Bone marrow (tissue), 2 donors: Measurements from ENCODE around the gene CACNA1F.
"Not testable (repeated sequence)": the region's sequence is repeated elsewhere in the genome, so short reads cannot be mapped to it uniquely, and the experiment has no call there.

Experiments used
- DNase-seq, 2 donors: peaks; one replicate each; lab custom pipeline; 2025; lab: John Stamatoyannopoulos, UW

Gene CACNA1F

DNA sequence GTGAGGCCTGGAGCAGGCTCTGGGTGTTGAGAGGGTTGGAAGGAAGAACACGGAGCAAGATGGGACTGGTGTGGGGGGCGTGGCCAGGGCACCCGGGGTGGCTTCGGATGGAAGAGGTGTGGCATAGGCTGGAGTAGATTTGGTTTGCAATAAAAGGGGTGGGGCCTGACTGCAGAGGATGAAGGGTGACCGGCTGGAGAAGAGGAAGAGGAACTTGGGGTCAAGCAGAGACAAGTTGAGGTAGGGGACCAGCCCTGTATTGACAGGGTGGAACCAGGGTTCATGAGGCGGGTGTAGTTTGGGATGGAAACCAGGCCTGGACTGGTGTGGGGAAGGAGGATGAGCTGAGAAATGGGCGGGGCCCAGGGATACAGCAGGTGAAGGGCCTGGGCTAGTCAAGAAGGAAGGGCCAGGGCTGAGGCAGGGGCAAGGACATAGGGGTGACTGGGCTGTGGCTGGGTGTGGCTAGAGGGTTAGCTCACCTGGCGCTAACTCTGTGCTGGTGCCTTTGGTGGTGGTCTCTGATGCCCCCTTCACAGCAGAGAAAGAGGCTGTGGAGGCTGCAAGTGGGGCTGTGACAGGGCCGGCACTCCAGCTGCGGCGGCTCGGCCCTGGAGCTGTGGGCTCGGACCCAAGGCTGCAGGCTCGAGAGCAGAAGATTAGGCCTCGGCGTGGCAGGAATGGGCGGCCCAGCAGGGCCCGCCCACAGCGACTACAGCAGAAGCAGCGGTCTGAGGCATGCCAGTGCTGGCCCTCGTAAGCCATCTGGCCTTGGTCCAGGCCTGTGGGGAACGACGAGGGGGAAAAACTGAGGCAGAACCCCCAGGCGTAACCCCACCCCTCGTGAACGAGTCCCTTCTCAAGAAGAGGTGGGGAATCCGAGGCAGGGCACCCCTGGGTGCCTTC is 56.5 kb downstream of the CACNA1F start:
- peak in 1 of 2 donors; percentile 2 for DNase-seq

DNA sequence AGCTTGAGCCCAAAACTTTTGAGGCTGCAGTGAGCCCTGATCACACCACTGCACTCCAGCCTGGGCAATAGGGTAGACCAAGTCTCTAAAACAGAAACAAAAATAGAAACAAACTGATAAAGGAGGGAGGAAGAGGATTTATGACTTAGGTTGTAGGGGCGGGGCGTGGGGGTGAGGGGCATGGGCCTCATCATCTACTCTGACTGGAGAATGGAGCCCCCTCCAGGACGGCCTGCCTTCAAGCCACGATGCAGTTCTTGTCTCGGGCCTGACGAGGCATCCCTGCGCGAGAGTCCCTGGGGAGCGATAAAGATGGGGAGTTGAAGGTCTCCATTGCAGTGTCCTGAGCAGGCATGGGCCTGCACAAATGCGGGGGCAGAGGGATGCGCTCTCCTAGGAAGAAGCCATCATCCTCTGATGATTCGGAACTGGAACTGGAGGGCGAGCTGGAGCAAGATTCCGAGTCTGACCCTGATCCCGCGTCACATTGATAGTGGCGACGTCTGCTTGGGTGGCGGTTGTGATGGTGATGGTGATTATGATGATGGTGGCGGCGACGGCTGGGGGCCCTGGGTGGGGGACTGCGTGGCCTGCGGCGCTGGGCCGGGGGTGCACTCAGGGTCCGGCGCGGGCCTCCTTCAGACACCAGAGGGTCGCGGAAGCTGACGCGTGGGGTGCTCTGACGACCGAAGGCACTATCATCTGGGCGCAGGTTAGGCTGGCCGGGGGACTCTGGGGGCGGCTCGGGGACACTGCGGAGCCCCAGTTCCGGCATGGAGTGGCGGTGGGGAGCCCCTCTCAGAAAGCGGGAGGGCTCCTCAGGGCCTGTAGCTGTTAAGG is 57.5 kb downstream of the CACNA1F start:
- DNase-seq = no peak

DNA sequence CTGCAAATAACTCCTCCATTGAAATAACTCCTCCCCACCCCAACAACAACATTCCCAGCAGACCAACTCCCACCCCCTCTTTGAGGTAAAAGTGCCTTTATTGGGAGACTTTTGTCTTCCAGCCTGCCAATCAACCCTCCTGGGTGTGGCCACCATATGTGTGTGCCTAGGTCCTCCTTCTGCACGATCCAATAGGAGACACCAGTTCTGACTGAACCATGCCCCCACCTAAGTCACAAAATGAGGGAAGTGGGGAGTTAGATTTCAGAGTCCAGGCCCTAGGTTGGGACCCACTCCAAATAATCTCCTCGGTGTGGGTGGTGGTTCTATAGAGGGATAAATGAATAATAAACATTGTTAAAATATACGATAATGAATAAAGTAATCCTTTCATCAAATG is 58.4 kb downstream of the CACNA1F start:
- DNase-seq = no peak

DNA sequence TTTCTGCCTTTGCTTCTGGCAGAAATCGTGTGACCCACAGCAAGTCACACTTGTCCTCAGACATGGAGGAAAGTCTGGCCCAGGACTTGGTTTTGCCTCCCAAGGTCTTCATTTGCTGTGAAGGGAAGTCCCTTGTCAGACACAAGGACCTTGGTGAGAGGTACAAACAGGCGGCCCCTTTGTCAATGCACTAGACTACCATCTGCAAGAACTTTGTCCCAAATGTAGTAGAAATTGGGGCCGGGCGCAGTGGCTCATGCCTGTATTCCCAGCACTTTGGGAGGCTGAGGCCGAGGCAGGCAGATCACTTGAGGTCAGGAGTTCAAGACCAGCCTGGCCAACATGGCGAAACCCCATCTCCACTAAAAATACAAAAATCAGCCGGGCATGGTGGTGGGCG is 59.6 kb downstream of the CACNA1F start:
- DNase-seq = not testable (repeated sequence)

DNA sequence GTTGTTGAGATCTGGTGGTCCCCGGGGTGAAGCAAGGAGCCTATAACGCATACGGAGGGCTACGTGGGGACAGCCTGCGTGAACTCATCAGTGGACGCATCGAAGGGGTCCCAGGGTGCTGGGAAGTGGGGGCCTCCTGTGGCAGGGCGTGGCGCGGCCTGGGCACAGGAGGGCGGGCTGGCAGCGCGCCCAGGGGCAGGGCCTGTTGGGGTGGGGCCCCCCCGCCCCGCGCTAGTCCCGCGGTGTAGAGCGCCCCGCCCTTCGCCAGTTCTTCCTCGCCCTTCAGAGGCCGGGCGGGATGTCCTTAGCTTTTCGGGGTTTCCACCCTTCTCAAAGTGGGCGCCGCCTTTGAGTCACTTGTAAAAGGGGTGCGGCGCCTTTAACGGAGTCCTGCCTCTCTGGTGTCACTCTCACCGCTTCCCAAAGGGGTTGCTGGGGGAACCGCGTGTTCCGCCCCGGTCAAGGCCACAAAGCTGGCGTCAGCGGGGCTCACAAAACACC is 60.8 kb downstream of the CACNA1F start:
- DNase-seq = peak; percentile 15 to 41

DNA sequence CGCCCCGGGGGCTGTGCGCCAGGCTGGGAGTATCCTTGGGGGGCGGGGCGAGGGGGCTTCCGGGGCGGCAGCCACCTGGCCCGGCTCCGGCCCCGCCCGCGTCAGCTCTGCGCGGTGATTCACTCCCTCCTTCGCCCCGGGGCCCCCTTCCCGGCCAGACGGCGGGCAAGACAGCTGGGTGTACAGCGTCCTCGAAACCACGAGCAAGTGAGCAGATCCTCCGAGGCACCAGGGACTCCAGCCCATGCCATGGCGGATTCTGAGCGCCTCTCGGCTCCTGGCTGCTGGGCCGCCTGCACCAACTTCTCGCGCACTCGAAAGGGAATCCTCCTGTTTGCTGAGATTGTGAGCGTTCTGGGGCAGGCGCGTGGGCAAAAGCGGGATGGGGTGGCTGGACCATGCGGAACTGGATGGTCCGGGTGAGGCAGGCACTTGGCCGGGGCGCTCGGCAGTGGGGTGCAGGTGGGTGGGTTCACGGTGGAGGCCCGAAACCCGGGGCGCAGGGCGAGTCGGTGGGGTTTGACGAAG is 61.3 kb downstream of the CACNA1F start, which contains the start of gene PLP2:
Gene PLP2 (plus strand): TSS at position 147 of the 528 bp plus-strand sequence. CDS start 103 bp downstream, at position 250.
- peak; percentile 7 to 16 for DNase-seq

DNA sequence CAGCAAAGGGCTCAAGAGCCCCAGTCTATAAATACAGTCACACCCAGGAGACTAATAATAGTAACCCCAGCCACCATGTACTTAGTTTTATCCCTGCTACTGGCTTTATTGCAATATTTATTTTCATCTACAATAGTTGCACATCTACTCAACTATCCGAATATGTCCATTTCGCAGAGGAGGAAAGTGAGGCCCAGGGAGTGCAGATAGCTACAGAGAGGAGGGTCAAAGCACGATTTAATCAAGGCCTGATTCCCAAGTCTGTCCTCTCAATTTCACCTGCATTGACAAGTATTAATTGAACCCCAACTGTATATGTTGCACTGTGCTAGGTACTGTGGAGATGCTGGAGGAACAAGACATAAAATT is 65.4 kb downstream of the CACNA1F start:
- no peak for DNase-seq

DNA sequence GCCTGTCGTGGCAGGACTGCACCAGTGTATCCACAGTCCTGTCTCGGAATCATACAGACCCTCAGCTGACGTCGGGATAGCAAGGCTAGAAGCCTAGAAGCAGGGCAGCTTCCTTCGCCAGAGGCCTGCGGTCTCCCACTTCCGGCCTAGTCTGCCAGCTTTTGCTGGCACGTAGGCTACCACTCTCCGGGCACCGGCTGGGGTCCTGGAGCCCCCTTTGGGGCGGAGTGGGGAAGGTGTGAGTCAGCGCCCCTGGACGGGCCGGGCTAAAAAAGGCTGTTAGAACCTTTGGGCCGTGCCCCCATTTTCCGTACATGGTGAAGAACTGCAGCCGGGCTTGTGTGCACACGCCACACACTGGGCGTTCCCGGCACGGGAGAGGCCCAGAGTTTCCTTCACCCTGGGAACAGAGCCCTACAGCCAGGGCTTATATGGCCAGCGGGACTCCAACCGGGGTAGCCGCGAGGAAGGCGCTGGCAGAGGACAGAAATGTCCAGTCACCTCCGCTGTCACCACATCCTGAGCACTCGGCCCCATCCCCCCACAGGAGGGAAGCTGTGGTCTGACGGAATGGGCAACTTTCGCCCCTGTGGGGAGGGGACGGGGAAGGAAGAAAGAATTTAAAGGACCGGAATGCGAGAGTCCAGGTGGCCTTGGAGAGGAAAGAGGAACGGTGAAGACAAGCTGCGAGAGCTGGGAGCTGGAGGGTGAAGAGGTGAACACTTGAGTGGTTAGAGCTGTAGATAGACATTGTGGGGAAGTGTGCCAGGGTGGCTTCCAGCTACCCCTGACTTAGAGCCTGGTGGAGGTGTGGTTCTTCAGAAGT is 66.0 kb downstream of the CACNA1F start:
- DNase-seq = peak; percentile 40 to 76

DNA sequence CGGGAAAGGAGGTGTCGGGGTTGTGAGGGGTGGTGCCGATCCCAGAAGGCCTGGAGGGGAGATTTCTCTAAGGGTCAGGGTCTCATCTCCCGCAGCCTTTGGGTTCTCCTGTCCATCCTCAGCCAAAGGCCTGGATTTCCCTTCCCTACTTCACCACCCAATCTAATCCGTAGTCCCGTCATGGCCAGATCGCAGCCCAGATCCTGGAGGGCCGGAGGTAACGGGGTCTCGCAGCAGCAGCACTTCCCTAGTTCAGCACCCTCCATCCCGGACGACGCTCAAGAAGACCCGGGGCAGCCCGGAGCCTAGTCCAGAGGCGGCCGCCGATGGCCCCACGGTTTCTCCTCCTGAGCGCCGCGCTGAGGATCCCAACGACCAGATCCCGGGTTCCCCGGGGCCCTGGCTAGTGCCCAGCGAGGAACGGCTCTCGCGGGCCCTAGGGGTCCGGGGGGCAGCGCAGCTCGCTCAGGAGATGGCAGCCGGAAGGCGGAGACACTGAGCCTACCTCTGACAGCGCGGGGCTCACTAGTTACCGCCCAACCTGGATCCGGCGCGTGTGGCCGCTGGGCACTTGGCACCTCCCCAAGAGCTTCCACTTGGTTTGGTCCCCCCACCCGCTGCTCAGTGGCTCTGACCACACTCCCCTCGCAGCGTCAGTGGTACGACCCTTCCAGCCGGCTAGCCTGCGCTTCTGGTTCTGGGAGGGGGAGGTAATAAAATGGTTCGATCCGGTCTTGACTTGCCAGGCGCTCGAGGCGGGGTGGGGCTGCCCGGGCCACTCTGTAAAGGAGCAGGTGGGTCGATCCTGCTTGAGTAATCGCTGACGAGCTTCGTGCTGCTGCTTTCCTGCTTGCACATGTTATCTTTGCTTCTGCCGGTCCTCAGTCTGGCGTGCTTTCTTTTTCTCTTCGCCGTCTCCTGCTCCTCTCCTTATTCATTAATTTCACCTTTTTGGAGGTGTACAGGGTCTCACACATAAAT is 66.9 kb downstream of the CACNA1F start:
- peak; percentile 40 to 61 for DNase-seq

DNA sequence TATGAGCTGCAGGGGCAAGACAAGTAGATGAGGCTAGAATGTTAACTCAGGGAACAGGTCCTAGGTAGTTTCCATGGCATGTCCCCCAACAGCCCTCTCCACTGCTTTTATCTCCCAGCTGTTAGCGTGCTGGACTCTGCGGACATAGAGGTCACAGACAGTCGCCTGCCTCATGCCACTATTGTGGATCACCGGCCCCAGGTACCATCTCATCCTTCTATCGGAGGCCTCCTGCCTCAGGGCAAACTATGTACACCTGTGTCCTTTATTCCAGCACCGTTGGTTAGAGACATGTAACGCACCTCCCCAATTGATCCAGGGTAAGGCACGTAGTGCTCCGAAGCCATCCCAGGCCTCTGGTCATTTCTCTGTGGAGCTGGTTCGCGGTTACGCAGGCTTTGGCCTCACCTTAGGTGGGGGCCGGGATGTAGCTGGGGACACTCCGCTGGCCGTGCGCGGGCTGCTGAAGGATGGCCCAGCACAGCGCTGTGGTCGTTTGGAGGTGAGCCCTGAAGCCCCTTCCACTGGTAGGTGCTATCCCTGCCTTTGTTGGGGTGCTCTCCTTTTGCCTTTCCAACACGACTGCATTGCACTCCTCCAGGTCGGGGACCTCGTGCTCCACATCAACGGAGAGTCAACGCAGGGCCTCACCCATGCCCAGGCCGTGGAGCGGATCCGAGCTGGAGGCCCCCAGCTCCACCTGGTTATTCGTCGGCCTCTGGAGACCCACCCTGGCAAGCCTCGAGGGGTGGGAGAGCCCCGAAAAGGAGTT is 68.4 kb downstream of the CACNA1F start:
- no peak for DNase-seq

DNA sequence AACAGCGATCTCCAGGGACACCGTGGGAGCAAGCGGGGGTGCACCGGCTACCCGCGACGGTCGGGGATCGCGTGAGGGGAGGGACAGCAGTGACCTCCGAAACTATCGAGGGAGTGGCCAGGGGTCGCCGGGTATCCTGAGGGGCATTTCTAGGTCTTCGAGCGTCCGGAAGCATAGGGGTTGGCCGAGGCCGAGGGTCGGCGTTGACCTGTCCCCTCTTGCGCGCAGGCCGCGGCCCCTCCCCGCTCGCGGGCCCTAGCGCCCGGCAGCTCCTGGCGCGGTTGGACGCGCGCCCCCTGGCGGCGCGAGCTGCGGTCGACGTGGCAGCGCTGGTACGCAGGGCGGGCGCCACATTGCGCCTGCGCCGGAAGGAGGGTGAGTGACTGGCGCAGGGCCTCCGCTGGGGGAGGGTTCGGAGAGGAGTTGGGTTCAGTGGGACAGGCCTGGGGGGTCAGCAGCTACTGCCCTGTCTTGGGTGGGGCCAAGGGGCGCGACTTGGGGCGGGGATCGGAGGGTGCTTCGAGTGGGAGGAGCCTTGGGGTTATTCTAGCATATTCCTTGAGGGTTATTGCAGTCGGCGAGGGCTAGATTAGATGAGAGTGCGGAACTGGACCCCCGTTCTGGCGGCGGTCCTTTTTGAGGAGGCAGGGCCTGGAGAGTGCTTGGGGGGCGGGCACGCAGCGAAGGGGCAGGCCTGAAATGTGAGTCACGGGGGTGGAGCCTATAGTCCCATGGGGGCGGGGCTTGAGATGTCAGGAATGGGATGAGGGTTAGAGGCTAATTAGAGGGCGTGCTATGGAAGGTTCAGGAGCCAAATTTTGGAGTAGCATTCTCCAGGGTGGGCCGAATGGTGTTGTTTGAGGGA is 69.4 kb downstream of the CACNA1F start:
- peak; percentile 36 to 69 for DNase-seq

DNA sequence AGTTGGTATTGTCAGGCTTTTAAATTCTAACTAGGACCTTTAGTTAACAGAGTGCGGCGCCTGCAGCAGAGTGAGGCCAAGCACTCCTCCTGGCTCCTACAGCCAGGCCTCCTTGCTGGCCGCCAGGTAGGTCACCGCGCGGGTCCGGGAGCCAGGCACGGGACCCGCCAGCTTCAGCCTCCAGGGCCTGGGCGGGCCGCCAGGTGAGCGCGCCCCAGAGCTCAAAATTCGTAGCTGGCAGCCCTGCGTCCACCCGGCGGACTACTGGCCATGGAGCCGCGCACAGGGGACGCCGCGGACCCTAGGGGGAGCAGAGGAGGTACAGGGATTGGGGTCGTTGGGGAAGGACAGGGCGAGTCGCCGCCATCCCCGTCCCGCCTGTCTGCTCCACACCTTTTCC is 70.5 kb downstream of the CACNA1F start, which contains the start of gene MAGIX:
Gene MAGIX (plus strand): TSS at position 139 of the 400 bp plus-strand sequence. CDS start 132 bp downstream, at position 271.
- no peak for DNase-seq

DNA sequence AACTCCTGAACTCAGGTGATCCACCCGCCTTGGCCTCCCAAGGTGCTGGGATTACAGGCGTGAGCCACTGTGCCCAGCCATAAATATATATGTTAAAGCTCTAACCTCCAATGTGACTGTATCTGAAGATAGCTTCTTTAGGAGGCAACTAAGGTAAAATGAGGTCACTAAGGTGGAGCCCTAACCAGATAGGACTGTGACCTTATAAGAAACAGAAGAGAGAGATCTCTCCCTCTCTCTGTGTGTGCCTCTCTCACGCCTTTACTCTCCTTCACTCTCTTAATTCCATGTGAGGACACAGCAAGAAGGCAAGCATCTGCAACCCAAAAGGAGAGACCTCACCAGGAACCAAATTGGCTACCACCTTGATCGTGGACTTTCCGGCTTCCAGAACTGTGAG is 71.5 kb downstream of the CACNA1F start:
- DNase-seq = no peak

DNA sequence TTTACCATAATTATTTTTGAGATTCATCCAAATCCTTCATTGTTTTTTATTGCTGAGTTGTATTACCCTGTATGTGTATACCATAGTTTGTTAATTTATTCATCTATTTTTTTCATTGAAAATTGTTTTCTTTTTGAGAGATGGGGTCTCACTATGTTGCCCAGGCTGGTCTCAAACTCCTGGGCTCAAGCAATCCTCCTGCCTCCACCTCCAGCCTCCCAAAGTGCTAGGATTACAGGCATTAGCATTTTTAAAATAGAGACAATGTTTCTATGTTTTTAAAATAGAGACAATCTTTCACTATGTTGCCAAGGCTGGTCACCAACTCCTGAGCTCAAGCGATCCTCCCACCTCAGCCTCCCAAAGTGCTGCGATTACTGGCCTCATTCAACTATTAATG is 72.2 kb downstream of the CACNA1F start:
- DNase-seq = no peak

DNA sequence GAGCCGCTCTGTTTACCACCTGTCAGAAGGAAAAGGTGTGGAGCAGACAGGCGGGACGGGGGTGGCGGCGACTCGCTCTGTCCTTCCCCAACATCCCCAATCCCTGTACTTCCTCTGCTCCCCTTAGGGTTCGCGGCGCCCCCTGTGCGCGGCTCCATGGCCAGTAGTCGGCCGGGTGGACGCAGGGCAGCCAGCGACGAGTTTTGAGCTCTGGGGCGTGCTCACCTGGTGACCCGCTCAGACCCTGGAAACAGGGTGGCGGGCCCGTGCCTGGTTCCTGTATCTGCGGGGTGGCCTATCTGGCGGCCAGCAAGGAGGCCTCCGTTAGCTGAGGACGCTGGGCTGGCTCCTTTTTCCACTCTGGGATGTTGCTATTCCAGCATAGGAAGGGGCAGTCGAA is 75.9 kb downstream of the CACNA1F start:
- DNase-seq = no peak

DNA sequence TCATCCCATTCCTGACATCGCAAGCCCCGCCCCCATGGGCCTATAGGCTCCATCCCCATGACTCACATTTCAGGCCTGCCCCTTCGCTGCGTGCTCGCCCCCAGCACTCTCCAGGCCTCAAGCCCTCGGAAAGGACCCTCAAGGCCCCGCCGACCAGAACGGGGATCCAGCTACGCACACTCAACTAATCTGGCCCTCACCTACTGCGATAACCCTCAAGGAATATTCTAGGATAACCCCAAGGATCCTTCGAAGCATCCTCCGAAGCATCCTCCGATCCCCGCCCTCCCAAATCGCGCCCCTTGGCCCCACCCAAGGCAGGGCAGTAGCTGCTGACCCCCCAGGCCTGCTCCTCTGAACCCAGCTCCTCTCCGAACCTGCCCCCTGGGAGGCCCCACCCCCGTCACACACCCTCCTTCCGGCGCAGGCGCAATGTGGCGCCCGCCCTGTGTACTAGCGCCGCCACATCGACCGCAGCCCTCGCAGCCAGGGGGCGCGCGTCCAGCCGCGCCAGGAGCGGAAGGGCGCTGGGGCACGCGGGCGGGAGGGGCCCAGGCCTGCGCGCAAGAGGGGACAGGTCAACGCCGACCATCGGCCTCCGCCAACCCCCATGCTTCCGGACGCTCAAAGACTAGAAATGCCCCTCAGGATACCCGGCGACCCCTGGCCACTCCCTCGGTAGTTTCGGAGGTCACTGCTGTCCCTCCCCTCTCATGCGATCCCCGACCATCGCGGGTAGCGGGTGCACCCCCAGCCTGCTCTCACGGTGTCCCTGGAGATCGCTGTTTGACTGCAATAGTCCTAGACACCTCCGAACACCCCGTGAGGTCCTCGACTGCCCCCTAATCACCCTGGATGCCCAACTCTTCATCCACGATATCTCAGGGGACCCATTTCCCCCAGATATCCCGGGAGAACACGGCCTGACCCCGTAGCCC is 77.0 kb downstream of the CACNA1F start:
- peak; percentile 42 to 50 for DNase-seq

DNA sequence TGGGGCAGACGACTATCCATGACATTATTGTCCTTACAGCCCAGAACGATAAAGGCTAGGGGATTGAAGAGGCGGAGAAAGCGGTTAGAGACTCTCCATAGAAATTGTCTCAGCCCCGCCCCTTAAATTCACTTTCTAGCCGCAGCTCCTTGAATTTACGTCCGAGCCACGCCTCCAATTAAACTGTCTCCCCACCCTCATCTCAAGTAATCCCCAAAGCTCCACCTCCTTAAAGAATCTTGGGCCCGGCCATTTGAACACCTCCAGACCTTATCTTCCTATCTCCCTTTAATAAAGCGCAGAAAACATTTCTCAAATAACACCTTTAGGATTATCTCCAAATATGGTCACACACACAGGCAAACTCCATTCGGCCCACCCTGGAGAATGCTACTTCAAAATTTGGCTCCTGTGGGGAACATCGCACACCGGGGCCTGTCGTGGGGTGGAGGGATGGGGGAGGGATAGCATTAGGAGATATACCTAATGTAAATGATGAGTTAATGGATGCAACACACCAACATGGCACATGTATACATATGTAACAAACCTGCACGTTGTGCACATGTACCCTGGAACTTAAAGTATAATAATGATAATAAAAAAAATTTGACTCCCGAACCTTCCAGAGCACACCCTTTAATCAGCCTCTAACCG is 77.8 kb downstream of the CACNA1F start:
- DNase-seq = peak in 1 of 2 donors; percentile 3
